ENCODE data around the gene OLFML1.

Gene OLFML1

DNA sequence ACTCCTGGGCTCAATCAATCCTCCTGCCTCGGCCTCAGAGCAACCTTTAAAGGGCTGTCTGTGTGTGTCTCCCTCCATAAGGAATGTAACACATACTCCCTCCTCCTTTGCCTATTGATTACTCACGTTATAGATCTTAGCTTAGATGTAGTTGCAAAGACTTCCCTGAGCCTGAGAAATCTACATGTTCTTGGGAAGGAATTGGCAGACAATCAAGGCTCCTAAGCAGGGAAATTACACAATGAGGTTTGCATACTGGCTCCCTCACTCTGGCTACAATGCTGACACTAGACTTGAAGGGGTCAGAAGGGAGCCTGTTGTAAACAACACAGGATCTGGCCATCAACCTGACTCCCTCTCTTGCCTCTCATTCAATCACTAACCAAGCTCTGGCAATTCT lies 5.2 kb upstream of the OLFML1 start:
- DNase-seq (ENCODE audit: low read depth) = peak; percentile 23

DNA sequence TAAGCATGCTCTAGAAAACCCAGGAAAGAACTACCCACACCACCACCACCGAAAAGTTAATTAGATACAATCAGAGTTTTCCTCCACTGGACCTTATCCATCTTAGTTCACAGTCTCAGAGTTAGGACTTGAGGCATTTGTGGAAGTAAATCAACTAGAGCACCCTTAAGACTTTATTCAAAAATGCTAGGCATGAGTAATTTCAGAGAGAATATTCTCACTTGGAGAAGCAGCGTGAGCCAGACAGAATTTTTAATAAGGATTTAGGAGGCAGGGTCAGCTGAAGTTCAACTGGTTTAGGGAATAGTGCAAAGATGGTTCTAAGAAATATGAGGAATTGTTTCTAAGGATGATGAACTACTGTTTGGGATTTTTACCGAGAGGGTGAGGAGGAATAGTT lies 1.2 kb upstream of the OLFML1 start:
- DNase-seq (ENCODE audit: low read depth) = no peak

DNA sequence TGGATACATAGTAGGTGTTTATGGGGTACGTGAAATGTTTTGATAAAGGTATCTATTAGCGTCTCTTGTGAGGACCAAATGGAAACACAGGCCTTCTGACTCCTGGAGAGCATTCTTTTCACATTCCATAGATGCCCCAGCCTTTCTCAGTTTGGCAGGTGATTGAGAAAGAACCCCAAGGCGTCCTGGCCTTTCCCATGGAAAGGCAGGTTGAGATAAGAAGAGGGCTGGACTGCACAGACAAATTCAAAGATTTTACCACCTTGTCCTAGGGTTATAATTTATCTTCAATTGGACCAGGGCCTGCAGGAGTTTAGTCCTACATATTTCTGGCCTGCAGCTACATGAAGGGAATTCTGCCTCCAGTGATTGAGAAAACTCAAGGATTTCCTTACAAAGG lies 661 bp upstream of the OLFML1 start:
- DNase-seq (ENCODE audit: low read depth) = no peak

DNA sequence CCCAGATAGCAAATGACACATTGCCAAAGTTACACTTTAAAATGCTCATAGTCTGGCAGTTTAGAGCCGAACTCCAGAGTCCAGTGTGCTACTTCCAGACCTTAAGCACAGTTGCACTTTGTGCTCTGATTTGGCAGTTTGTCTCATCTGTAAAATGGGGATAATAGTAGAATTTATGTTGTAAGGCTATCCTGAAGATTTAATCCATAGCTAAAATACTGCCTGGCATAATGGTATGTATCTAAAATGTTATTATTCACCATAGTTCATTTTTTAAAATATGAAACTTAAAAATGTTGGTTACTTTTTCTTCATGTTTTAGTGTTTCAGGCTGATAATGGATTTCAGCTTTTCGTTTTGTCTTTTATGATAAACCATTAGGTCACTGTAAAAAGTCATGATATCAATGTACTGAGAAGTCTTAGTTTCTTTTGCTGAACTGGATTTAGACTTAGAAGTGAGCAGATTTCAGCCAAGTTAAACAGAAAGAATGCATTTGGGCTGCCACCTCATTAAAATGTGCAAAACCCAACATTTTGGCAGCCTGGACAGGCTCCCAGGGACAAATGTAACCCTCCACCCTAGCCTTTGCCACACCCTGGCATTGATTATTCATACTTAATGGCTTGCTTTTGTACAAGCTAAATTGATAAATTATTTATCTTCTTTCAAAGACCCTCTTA lies 933 bp downstream of the OLFML1 start:
- no peak for DNase-seq (ENCODE audit: low read depth)

DNA sequence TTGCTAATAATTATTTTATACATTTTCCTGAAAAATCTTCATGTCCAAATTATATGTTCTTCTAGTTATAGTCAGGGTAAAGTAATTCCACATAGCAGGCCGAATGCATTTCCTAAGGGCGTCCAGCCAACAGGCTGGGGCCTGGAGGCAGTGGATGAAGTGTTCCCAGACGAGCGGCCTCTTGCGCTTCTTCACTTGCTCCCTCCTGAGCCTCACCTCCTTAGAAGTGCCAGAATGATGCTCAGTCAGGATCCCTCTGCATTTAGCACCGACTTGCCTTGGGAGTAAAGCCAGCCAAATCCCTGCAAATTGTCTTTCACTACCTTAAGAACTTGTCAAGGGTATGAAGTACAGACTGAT lies 1.5 kb downstream of the OLFML1 start:
- peak; percentile 32 for DNase-seq (ENCODE audit: low read depth)

DNA sequence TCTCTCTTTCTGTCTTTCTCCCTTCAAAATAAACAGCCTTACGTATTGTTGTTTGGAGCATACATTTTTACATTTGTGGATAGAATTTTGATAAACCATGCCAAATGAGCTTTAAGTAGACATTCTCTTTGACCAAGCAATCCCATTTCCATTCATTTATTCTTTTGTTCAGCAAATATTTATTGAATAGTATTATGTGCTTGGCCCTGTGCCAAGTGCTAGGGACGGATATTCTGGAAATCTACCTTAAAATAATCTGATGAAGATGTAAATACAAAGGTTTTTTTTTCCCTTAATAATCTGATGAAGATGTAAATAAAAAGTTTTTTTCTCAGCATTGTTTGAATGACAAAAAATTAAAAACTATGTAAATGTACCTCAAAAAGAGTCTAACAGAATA lies 2.1 kb downstream of the OLFML1 start:
- no peak for DNase-seq (ENCODE audit: low read depth)

DNA sequence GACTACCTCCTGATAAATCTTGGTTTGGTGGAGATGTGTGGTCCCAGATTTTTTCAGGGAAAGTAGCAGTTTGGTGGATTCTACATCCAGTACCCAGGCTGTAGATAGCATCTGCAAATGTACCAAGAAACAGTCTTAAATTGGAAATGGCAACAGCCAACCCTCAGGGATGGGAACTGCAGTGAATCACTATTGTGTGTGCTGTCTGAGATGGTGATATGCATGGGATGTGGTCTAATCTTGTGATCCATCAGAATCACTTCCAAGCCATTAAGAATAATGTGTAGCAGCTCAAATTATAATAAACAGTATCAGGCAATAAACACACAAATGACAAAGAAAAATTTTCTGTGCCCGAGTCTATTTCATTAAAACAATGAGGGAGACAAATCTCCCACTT lies 3.4 kb downstream of the OLFML1 start:
- DNase-seq (ENCODE audit: low read depth) = no peak

DNA sequence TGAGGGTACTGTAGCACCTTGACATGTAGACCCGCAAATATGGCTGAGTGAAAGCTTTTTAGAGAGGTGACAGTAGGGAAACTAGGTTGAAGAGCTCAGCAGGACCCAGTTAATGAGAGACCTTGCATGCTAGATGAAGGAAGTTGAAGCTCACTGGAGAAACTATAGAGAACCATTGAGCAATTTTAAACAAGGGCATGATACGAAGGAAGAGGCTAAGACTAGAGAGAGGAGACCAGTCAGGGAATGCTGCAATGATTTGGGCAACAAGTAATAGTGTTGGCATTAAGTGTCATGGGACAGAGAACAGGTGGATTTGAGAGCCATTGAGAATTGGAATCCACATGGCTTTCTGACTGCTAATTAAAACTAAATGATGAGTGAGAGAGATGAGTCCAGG lies 4.1 kb downstream of the OLFML1 start:
- no peak for DNase-seq (ENCODE audit: low read depth)

DNA sequence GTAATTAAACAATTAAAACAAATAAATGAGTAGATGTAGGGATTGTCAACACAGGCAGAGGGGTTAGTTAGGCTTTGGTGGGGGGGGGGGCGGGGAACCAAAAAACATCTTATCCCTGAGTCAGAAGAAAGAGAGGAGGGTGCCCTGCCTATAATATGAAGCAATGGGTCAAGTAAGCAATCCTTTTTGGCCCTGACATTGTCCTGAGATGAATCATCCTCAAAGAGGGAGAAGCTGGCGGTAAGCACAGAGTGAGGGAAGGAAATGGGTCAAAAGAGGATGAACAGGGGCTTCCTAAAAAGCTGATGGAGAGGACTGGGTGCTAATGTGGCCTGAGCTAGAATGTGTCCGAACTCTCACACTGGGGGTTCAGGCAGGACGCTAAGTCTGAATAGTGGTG lies 4.7 kb downstream of the OLFML1 start:
- peak; percentile 65 for DNase-seq (ENCODE audit: low read depth)

DNA sequence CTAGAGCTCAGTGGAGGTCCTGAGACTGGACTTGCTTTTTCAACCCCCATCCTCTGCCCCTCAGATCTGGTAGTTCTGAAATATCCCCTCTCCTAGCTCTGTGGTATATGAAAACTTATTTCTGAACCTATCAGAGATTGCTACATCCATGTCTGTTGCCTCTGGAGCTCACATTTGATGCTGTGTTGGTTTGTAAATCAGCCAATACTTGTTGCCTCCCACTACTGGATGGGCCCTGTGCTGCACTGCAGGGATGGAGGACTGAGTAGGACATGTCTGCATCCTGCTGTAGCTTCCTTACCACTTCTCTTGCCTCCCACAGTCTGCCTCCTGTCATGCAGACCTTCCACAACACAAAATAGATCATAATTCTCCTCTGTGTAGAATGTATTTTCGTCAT lies 5.2 kb downstream of the OLFML1 start:
- DNase-seq (ENCODE audit: low read depth) = no peak

DNA sequence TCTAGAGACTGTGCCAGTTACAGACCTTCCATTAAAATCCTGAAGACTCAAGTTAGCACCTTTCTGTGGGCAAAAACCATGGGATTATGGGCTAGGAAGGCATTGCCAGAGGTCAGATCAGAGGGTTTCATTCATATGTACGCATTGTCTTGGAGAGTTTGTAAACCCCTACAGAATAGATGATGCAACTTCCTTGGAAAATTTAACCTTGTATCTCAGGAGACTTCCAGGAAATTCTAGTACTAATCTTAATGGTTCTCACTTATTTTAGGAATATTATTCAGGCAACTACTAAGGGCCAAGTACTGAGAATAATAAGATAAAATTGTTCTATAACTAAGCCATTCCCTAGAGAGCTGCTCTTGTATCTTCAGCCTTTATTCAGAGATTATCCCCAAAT lies 6.9 kb downstream of the OLFML1 start:
- no peak for DNase-seq (ENCODE audit: low read depth)

DNA sequence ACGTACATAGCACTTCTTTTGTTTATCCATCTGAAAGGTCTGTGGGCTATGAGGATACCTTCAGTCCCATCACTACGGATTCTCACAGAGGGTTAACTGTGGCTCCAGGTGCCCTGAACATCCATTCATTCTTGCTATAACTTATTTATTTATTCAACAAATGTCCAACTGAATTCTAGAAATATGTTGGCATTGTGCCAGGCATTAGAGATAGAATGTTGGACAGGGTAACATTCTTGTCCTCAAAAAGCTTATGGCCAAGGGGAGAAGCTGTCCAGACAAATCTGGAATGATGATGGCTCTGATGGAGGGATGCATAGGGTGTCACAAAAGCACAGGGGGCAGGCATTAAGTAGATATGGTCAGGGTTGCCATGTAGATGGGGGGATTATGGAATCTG lies 8.4 kb downstream of the OLFML1 start:
- DNase-seq (ENCODE audit: low read depth) = no peak

DNA sequence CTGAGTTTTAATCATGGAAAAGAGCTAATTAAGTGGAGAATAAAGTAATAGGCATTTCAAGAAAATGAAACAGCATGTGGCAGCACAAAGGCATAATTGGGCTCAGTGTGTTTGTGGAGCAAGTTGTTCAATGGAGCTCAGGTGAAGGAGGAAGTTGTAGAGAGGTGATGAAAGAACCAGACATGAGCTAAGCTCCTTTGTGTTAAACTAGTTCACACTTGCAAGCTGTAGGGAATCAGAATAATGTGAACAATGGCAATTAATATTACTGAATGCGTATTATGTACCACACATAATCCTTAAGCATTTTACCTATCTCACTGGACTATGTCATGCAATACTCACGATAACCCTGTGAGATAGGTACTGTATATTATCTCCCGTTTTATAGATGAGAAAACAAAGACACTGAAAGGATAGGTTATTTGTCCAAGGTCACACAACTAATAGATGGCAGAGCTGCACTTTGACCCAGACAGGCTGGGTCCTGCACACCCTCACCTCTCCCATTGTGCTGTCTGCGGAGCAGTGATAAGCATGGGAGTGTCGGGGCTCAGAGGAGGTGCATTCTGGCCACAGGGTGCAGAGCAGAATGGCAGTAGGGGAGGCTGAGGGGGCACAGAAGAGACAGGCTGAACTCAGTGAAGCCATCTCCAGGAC lies 8.9 kb downstream of the OLFML1 start:
- no peak for DNase-seq (ENCODE audit: low read depth)

DNA sequence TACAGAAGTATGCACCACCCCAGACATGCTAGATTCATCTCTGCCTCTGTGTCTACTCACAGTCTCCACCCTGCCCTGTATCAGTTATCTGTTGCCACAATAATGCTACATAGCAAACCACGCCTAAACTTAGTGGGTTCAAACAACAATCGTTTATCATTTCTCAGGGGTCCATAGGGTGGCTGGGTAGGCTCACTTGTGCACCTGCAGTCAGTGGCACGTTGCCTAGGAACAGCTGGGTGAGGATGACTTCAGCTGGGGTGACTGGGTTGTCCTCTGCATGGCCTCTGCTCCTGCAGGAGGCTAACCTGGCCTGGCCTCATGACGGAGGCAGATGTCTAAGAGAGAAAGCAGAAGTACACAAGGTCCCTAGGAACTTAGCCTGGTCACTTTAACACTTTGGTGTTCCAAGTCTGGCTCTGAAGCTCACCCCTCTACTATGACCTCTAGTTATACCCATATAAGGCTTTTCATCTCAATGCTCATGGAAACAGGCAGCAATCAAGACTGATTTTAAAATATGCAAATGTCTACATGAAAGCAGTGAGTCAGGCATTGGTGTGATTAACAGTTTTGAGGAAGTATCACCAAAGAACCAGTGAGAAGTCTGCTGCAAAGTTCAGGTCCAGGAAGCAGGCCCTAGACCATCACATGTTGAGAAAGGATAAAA lies 10.7 kb downstream of the OLFML1 start:
- DNase-seq (ENCODE audit: low read depth) = no peak

DNA sequence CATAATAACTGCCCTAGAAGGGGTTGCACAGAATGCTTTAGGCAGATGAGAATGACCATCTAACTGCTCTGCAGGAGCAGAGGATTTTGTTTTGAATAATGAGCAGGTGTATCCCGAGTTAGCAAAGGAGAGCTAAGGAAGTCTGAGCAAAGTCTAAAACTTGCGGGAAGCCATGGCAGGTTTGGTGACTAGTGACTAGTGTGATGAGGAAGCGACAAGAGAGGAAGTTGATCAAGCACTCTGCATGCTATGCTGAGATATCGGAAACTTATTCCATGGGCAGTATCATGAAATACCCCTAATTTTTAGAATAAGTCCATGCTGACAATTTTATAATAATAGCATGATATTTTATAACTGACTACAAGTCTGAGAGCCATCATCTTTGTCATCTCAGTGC lies 12.9 kb downstream of the OLFML1 start:
- no peak for DNase-seq (ENCODE audit: low read depth)

DNA sequence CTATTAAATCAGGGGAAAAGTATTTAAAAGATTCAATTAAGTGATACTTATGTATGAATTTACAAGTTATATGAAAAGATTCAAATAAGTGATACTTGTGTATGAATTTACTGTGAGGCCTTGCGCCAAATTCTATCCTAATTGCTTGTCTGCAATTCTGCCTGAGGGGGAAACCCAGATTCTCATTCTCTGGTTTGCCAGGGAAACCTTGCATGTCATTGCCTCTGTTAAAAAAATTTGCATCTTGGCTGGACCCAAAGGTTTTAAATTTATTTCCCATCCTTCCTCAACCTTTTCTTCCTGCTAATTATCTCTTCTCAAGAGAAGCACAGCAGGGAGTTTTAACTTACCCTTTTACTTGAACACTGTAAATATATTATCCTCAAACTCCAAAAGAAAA lies 13.8 kb downstream of the OLFML1 start:
- DNase-seq (ENCODE audit: low read depth) = no peak

DNA sequence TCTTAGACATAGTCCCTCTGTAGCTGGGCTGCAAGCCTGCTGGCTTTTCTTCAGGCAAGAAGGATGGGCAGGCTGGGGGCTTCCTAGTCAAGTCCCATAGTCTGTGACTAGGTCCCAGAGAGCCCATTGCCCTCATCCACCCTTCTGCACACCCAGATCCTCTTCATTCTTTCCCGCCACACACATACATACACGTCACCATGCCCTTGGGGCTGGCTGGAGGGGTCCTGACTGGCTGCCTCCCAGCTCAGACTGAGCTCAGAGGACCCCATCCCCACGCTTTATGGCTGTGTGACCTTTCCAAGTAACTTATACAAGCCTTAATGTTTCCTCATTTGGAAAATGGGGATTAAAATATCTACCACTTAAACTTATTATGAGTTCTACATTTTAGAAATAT lies 14.9 kb downstream of the OLFML1 start:
- DNase-seq (ENCODE audit: low read depth) = no peak

DNA sequence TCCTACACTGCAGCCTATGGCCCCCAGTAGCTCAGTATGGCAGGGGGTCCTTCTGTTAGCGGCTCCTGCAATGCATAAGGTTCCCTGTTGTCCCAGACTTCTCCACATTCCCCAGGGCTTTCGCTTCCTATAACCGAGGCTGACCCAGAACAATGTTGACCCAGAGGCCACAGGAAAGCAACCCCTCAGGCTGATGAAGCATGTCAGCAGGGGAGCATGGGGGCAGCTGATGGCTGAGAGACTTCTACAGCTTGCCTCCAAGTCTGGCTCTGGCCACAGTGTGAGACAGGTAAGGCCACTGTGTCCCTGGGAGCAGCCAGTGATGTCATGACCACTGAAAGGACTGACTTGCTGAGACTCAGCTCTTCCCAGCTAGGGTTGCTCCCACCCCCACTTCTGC lies 15.9 kb downstream of the OLFML1 start:
- DNase-seq (ENCODE audit: low read depth) = no peak

DNA sequence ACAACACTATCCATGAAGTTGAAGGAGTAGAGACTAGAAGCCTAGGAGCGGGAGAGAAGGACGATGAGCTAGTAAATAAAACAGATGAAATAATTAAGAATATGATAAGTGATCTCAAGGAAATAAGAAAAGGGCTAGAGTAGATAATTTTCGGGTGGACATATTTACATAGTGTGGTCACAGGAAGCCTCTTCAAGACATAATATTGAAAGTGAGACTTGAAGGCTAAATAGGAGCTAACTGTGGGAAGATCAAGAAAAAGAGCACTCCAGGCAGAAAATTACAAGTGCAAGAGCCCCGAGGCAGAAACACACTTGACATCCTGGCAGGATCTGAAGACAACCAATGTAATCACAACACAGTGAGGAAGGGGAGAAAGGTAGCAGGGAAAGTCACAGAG lies 16.6 kb downstream of the OLFML1 start:
- no peak for DNase-seq (ENCODE audit: low read depth)

DNA sequence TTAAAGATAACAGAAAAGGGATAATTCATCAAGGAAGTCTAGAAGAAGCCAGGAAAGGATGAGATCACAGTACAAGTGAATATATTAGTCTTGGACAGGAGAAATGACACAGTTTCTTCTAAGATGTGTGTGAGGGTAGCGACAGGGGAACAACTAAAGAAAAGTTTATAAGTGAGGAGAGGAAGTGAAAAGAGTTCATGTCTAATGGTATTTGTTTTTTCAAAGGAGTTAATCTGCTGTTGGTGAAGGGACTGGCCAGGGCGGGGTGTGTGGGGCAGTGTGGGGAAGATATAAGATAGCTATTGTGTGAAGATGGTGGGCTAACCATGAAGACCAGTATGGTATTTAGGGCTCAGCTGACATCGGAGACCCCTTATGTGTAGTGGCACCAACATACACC lies 20.9 kb downstream of the OLFML1 start:
- no peak for DNase-seq (ENCODE audit: low read depth)

DNA sequence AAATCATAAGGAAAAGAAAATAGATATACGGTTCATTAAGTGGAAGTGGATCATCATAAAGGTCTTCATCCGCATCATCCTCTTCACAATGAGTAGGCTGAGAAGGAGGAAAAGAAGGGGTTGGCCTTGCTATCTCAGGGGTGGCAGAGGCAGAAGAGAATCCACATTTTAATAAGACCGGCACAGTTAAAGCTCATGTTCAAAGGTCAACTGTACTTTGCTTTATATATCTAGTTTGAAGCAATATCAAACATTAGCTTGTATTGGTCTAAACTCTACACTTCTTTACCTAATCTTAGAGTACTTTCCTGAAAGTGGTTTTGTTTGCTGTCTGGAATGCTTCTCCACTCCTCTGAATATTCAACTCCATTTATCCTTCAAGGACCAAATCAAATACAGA lies 22.8 kb downstream of the OLFML1 start:
- no peak for DNase-seq (ENCODE audit: low read depth)

DNA sequence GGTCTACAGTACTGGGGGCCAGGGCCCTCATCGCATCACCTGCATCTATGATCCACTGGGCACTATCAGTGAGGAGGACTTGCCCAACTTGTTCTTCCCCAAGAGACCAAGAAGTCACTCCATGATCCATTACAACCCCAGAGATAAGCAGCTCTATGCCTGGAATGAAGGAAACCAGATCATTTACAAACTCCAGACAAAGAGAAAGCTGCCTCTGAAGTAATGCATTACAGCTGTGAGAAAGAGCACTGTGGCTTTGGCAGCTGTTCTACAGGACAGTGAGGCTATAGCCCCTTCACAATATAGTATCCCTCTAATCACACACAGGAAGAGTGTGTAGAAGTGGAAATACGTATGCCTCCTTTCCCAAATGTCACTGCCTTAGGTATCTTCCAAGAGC lies 24.7 kb downstream of the OLFML1 start:
- DNase-seq (ENCODE audit: low read depth) = no peak

DNA sequence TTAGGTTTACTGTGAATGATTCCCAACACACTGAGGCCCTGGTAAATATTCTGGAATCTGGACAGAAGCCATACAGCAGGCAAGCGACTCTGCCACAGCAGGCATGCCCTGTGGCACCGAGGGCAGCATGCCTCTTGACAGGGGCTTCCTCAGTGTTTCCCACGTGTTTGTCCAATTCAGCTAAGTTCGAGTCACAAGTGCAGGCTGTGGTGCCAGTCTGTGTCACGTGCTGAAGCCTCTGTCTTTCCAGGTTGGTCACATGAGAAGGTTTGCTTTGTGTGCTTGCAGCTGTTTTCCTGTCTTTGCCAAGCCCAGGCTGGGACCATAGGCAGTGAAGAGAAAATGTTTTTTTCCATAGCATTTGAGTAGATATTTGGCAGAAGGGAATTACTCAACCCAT lies 26.1 kb downstream of the OLFML1 start:
- DNase-seq (ENCODE audit: low read depth) = no peak

All from fibroblast of the conjunctiva (primary cell).